Measurements from ENCODE around the gene C12orf75.

DNA sequence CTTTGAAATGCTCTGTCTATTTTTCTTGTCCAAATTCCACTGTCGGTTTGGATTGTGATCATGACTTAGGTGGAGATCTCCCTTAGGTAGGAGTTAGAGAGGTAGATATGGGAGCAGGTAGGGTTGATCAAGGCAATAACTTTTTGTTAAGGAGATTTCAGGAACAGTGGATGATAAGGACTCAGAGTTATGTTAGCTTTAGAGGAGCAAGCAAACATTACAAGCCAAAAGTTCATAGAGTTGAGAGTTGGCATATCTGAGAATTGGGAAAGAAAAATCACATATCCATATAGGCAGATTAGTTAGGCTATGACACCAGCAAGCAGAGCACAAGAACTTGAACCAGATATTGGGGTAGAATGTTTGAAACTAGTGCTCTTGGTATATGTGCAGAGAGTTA lies 43.1 kb upstream of the C12orf75 start:
- TF ChIP-seq, protein P1, sequence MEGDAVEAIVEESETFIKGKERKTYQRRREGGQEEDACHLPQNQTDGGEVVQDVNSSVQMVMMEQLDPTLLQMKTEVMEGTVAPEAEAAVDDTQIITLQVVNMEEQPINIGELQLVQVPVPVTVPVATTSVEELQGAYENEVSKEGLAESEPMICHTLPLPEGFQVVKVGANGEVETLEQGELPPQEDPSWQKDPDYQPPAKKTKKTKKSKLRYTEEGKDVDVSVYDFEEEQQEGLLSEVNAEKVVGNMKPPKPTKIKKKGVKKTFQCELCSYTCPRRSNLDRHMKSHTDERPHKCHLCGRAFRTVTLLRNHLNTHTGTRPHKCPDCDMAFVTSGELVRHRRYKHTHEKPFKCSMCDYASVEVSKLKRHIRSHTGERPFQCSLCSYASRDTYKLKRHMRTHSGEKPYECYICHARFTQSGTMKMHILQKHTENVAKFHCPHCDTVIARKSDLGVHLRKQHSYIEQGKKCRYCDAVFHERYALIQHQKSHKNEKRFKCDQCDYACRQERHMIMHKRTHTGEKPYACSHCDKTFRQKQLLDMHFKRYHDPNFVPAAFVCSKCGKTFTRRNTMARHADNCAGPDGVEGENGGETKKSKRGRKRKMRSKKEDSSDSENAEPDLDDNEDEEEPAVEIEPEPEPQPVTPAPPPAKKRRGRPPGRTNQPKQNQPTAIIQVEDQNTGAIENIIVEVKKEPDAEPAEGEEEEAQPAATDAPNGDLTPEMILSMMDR (IDR thresholded peaks at IDR 0.05) = no peak
- no peak for TF ChIP-seq POLR2A (IDR thresholded peaks at IDR 0.05)

All from adrenal gland (tissue), 5 donors.